Dermis blood vessel endothelial cell (primary cell): ENCODE data around the gene IL4R. TPM values are rescaled to one million over a fixed set of nuclear protein-coding genes. Genes with fewer than 3 reads are reported as not detected.
A peak's percentile ranks its signal among the peaks of the same experiment; 100 is the strongest.
"Not testable (repeated sequence)": the region's sequence is repeated elsewhere in the genome, so short reads cannot be mapped to it uniquely, and the experiment has no call there.

ENCODE experiments used
- DNase-seq: peaks from one replicate; pipeline ENCODE4 v3.0.0; 2010
- total RNA-seq: library from RNA; depleted of rRNA; stranded (reverse); fragments of >200 nt; gene quantifications from 2 replicates; pipeline ENCODE4 v1.2.3, GENCODE V29; 2014

IL4R gene
- total RNA-seq, 1 donor from 2014 or later, result 42.9 TPM

- DNase-seq, result not testable (repeated sequence)
Measured at GRCh38 chr16:27288313-27288712, 25.5 kb upstream of the IL4R start.

- no peak for DNase-seq
Measured at GRCh38 chr16:27289669-27290068, 24.1 kb upstream of the IL4R start.

- DNase-seq, result no peak
Measured at GRCh38 chr16:27290562-27290961, 23.2 kb upstream of the IL4R start.

- no peak for DNase-seq
Measured at GRCh38 chr16:27291106-27291505, 22.7 kb upstream of the IL4R start.

- no peak for DNase-seq
Measured at GRCh38 chr16:27291722-27292240, 22.0 kb upstream of the IL4R start.

GRCh38 chr16:27293343-27293742, 20.4 kb upstream of the IL4R start:
- no peak for DNase-seq

GRCh38 chr16:27298132-27298531, 15.6 kb upstream of the IL4R start:
- no peak for DNase-seq

- no peak for DNase-seq
Measured at GRCh38 chr16:27301236-27301861, 12.4 kb upstream of the IL4R start.

- DNase-seq, result no peak
Measured at GRCh38 chr16:27302126-27302525, 11.6 kb upstream of the IL4R start.

- no peak for DNase-seq
Measured at GRCh38 chr16:27303256-27304100, 10.3 kb upstream of the IL4R start.

GRCh38 chr16:27304102-27304501, 9.7 kb upstream of the IL4R start:
- peak; percentile 18 for DNase-seq

- DNase-seq, result peak; percentile 21
Measured at GRCh38 chr16:27304881-27305745, 8.7 kb upstream of the IL4R start.

GRCh38 chr16:27305839-27306442, 7.8 kb upstream of the IL4R start:
- no peak for DNase-seq

- no peak for DNase-seq
Measured at GRCh38 chr16:27308792-27309191, 5.0 kb upstream of the IL4R start.

- no peak for DNase-seq
Measured at GRCh38 chr16:27310576-27311447, 3.0 kb upstream of the IL4R start.

- DNase-seq, result no peak
Measured at GRCh38 chr16:27311448-27311830, 2.3 kb upstream of the IL4R start.

- DNase-seq, result no peak
Measured at GRCh38 chr16:27311897-27312303, 1.9 kb upstream of the IL4R start.

- DNase-seq, result no peak
Measured at GRCh38 chr16:27312580-27313421, 973 bp upstream of the IL4R start.

GRCh38 chr16:27314161-27314723, 468 bp downstream of the IL4R start:
- DNase-seq, result peak; percentile 95

GRCh38 chr16:27314986-27315332, 1.2 kb downstream of the IL4R start:
- no peak for DNase-seq
